GM12891 (cell line): ENCODE results near the gene ARPC2.

Source experiments
- PAX5 ChIP-seq: IDR thresholded peaks from 2 replicates; pipeline ENCODE4 v1.6.1; 2011; ENCODE audit warnings: low read length, moderate library complexity, mild to moderate bottlenecking; ENCODE audit not compliant: insufficient read depth, severe bottlenecking
- POLR2A ChIP-seq: IDR thresholded peaks from 2 replicates; pipeline ENCODE4 v1.6.1; 2011; ENCODE audit warnings: low read depth, low read length, control low read depth
- POLR2AphosphoS5 ChIP-seq: IDR thresholded peaks from 2 replicates; pipeline ENCODE4 v1.6.1; 2011; ENCODE audit warnings: low read depth, low read length, control low read depth
- SPI1 ChIP-seq: IDR thresholded peaks from 2 replicates; pipeline ENCODE4 v1.6.1; 2011; ENCODE audit warnings: low read depth, low read length, control low read depth
- TAF1 ChIP-seq: IDR thresholded peaks from 2 replicates; pipeline ENCODE4 v1.6.1; 2011; ENCODE audit warnings: low read depth, low read length, control low read depth

GRCh38 chr2:218267259-218267658, 50.3 kb downstream of the ARPC2 start:
- no peak for TF ChIP-seq POLR2AphosphoS5
- TF ChIP-seq POLR2A, result no peak
- TF ChIP-seq TAF1, result no peak
- TF ChIP-seq SPI1, result no peak
- no peak for TF ChIP-seq PAX5
